RKO (cell line): ENCODE data around the gene BMP10.

Experiments
- DNase-seq: peaks from one replicate; pipeline ENCODE4 v3.0.0-alpha.2; 2016; ENCODE audit warnings: low spot score

The BMP10 gene, protein sequence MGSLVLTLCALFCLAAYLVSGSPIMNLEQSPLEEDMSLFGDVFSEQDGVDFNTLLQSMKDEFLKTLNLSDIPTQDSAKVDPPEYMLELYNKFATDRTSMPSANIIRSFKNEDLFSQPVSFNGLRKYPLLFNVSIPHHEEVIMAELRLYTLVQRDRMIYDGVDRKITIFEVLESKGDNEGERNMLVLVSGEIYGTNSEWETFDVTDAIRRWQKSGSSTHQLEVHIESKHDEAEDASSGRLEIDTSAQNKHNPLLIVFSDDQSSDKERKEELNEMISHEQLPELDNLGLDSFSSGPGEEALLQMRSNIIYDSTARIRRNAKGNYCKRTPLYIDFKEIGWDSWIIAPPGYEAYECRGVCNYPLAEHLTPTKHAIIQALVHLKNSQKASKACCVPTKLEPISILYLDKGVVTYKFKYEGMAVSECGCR

DNA sequence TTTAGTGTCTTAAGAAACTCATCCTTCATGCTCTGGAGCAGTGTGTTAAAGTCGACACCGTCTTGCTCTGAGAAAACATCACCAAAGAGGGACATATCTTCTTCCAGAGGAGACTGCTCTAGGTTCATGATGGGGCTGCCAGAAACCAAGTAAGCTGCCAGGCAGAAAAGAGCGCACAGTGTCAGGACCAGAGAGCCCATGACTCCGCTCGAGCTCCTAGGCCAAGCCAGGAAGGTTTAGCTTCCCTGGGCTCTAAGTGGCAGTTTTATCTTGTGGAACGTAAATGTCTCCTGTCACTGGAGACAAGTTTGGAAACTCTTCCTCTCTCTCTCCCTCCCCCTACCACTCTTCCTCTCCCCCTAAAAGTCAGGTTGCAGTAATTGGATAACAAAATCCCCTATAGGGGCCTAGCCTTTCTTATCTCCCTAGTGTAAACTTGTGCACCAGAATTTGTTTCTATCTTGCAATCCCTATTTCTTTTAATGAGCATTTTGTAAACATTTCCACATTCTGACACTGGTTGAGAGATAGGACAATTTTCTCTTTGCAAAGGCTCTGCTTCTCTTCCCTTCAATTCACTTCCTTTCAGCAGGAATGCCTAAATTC lies at the start of gene BMP10:
Gene BMP10, minus strand, starts transcription at position 239 of the 606 bp plus-strand sequence. Its CDS starts 39 bp downstream, at position 200.
- DNase-seq = no peak

DNA sequence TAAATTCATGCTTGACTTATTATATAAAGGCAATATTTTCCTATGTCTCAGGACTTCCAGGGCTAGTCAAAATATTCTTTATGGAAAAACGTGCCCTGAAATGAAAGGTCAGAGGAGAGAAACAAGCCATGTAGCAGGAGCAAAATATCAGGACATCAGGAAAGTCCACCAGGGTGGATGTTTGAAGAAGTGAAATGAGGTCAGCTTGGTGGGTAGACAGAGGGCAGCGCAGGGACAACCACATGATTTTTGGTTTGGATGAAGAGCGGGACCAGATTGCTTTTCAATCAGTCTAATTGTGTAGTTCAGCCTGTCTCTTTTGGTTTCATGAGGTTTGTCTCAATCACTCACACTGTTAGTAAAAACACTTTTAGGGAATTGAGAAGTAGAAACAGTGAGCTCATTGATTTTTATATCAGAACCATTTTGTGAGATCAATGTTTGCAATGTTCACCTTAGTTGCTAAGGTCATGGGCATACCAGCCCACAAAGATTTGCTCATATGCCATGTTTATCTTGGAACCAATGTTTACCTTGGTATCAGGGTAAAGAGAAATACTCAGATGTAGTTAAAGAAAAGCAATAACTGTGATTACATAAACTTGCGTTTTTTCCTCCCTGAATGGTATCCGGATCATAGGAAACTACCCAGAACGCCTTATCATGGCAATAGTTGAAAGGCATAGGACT lies 49.4 kb upstream of the BMP10 start:
- no peak for DNase-seq

DNA sequence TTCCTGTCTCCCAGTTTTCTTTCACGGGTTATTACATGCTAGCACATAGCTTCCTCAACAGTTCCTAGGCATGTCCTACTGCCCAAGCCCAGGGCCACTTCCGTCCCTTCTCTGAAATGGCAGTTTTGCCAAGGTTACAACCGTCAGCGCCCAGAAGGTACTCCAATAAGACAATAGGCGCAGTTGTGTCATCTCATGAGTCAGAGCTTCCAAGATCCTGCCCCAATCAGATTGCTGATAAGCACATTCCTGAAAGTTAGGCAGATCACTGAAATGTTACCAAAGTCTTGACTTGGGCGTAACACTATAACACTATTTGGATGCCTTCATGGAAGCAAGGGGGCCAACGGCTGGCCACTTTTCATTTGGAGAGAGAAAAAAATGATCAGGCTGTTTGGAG lies 47.3 kb upstream of the BMP10 start:
- no peak for DNase-seq

DNA sequence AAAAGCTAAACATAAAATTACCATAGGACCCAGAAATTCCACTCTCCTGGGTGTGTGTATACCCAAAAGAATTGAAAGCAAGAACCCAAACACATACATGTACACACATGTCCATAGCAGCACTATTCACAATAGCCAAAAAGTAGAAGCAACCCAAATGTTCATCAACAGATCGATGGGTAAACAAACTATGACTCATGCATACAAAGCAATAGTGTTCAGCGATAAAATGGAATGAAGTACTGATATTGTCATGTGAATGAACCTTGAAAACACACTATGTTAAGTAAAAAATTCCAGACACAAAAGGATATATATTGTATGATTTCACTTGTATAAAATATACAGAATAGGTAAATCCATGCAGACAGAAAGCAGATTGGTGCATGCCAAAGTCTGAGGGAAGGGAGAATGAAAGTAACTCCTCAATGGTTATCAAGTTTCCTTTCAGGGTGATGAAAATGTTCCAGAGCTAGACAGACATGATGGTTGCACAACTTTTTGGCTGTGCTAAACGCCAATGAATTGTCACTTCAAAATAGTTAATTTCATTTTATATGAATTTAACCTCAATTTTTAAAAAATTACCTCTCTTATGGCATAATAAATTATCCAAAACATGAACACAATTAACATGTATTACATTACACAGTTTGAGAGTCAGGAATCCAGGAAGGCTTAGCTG lies 46.0 kb upstream of the BMP10 start:
- no peak for DNase-seq

DNA sequence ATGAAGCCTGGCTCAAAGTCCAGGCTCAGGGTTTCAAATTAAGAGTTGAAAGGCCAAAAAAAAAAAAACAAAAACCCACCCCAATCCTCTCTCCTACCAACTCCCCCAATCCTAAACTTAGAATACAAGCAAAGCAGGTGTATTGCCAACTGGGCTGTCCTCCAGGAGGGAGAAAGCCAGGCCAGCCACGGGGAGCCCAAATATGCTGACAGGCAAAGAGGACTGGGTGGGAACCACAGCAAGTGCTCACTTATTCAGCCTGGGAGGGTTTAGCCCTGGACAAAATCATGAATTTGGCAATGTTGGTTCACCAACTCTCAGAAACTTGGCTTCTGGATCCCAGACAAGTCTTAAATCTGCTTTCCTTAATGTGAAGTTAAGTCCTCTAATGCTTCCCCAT lies 45.0 kb upstream of the BMP10 start:
- DNase-seq = no peak

DNA sequence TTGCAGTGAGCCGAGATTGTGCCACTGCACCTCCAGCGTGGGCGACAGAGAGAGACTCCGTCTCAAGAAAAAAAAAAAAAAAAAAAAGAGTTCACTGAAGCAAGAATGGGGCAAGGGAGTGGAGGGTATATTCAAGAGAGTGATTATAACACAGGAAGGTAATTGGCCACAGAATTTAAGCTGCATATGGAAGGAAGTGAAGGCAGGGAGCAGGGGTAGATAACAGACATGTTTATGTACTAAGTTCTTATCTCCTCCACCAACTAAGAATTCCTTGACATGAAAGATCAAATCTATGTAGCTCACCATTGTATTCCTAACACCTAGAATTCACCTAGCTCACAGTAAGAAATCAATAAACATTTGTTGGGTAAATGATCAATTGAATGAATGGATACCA lies 44.2 kb upstream of the BMP10 start:
- DNase-seq = no peak

DNA sequence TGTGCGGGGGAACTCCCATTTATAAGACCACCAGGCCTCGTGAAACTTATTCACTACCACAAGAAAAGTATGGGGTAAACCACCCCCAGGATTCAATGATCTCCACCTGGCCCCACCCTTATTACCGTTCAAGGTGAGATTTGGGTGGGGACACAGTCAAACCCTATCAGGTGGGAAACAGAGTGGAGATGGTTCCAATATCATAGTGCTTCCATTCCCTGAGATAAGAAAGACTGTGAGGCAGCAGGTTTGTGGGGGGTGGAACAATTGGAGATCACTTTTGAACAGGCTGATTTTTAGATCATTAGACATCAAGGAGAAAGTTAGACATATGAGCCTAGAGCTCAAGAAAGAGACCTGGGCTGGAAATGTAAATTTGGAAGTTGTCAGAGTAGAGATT lies 42.2 kb upstream of the BMP10 start:
- no peak for DNase-seq

DNA sequence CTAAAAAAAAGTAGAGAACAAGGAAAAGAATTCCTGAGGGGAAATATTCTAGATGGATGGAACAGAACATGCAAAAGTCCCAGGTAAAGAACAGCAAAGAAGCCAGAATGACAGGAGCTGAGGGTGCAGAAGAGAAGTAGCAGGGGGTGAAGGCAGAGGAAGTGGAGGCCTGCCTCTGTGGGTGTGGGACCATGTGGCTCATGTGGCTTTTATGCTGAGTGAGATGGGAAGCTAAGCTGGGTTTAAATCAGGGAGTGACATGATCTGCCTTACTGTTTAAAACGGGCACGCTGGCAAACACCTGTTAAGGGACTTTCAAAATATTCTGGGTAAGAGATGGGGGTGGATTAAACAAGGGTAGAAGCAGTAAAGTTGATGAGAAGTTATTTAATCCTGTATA lies 41.5 kb upstream of the BMP10 start:
- no peak for DNase-seq

DNA sequence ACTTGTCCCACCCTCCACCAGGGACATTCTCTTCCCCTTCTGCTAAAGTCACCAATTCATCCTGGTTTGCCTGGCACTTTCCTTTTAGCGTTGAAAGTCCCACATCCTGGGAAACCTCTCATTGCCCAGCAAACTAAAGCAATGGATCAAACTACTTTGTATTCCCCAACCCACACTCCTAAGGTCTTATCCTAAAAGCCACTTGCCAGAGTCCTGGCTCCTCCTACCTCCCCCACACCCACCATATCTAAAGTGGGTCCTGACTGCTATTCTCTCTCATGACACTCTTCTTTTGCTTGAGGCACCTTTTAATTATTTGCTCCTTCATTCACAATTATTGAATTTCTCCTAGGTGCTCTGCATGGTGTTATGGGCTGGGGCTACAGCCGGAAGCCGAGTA lies 40.9 kb upstream of the BMP10 start:
- DNase-seq = no peak

DNA sequence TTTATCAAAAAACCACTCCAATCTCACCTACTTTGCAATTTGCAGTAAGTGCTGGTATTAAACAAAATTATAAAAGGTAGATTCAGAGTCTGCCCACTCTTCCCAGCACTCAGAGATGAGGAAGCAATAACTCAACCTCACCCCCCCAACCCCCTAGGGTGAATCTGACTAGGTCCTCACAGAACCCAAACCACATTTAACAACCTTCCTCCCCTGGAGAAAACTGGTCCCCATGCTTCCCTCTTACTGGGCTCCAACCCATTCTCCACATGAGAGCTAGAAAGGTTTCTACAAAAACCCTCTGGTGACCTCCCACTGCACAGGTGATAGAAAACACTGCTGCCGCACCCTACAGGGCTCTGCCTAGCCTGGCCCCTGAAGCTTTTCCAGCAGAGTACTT lies 40.5 kb upstream of the BMP10 start:
- DNase-seq = no peak

DNA sequence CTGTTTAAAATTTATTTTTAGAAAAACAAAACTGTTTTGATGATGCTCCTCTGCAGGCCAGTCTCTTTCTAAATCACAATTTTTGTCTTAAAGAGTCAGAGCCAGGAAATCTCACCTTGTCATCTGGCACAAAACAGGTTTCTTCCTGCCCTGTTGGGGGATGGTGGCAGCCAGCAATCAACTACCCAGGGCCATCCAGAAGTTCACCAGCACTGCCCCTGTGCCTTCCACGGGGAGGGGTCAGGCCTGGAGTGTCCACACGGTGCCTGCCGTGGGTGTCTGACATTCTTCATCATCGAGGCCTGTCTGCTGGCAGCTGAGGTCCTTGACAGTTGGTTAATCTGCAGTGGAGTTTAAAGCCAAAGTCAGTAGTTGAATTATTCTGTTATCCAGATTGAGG lies 40.0 kb upstream of the BMP10 start:
- no peak for DNase-seq

DNA sequence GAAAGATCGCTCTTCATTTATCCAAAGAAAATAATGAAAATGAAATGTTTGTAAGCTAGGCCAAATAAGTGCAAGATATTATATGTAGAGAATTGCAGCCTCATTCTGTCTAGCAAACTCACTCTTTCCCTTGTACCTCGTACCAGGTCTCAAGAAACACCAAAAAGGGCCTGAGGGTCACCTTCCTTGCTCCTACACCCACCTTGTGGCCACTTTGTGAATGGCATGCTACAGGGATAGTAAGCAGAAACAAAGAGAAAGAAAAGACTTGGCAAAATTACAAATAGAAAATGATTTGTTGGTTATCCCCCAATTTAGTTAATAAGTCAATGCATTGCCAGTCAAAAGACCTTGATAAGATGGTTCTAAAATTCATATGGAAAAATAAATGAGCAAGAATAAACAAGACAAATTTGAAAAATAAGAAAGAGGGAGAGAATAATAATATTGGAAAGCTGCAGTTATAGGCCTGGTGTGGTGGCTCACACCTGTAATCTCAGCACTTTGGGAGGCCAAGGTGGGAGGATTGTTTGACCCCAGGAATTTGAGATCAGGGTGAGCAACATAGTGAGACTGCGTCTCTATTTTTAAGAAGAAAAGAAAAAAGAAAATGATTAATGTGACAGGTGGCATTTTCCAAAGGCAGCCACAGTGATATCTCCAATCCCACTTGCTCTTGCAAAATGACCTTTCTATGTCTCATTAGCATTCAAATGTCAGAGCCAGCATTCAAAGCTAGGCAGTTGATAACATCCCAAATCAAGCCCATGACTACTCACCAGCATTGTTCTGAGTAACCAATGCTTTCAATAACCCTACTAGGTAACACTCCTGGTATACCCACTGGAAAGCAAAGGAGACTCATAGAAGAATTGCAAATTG lies 38.8 kb upstream of the BMP10 start:
- DNase-seq = peak; percentile 71

DNA sequence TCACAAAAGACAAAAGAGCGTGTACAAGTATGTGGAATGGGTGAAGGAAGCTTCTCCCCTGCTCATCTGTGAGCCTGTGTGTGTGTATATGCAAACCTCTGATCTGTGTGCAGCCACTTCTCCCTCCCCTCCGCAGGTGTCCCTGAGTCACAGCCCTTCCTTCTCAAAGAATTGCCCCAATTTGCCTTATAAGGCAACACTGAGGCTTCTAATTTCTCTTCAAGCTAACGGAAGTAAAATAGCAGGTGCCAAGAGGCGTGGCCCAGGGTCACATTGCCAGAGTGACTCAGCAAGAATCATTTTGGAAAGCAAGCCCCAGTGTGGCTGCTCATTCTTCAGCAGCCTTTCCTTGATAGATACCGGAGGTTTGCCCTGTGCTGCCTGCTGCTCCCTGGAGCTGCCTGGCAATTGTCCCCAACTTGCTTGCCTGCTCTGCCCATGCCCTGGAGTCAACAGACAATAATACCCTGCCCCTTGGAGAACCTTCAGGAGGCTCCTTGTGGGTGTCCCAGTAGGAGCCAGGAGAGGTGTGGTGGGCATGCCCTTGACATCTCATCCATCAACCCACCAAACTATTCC lies 37.3 kb upstream of the BMP10 start:
- peak; percentile 84 for DNase-seq

DNA sequence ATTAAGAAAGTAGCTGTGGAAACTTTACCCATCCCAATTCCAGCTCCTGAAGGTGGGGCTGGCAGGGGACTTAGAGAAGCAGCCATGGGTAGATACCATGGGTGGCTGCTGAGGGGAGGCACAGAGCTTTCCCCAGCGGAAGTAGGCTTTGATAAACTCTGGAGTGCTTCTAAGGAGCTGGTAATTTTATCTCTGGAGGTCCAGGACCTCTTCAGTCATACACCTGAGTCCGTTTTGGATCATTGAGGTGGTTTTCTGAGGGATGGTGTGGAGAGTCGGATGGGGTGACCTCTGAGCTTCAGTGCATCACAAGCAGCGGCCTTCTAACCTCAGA lies 36.7 kb upstream of the BMP10 start:
- DNase-seq = no peak

DNA sequence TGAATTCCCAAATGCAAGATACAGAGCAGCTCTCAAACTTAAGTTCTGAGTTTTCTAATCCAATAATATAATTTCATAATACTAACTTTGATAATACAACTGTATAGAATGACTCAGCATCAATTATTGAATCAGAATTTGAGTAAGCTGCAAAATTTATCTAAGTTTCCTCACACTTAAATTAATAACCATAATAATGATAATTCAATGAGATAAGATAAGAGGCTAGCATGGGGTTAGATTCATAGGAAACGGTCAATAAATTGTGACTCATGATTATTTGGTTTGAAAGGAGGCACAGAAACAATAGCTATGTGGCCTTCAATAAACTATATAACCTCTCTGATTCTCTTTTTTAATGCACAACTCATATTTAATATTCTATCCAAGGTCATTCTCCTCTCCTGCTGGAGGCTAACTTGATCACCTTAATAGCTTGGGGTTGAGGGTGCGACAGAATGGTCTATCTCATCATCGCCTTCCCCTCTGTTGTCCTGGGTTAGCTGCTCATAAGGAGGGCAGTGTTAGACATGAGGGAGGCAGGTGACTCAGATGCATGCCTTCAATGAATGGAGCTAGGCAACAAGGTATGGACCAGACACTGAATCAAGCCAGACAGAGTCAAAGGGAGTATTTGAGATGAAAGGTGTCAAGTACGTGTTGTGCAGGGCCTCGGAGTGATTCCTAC lies 36.2 kb upstream of the BMP10 start:
- no peak for DNase-seq

DNA sequence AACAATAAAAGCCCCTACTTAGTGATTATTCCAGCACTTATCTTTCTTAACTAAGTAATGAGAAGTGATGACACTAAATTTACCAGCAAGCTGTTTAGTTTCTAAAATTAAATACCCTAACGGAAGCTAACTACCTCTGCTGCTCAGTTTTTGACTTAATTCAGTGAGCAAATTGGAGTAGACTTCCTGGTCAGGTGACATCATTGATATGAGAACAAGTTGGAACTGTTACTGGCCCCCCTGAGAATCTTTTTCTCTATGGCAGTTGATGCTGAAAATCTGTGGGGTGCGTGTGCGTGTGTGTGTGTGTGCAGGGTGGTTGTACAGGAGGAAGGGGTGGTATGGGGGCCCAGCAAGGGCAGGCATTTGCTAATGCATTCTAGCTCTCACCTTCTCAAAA lies 35.5 kb upstream of the BMP10 start:
- DNase-seq = no peak

DNA sequence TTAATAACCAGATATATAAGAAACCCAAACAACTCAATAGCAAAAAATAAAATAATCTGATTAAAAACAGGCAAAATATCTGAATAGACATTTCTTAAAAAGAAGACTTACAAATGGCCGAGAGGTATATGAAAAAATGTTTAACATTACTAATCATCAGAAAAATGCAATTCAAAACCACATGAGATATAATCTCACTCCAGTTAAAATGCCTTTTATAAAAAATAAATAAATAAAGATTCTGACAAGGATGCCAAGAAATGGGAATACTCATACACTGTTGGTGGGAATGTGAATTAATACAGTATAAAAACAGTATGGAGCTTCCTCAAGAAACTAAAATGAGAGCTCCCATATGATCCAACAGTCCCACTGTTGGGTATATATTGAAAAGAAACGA lies 33.9 kb upstream of the BMP10 start:
- no peak for DNase-seq

DNA sequence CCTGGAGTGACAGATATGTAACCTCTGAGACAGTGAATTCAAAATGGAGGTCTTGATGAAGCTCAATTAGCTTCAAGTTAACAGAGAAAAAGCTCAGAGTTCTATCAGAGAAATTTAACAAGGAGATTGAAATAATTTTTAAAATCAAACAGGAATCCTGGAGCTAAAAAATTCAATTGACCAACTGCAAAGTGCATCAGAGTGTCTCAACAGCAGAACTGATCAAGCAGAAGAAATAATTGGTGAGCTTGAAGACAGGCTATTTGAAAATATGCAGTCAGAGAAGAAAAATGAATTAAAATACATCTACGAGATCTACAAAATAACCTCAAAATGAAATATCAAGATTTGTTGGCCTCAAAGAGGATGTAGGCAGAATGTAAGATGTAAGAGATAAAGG lies 30.4 kb upstream of the BMP10 start:
- no peak for DNase-seq

DNA sequence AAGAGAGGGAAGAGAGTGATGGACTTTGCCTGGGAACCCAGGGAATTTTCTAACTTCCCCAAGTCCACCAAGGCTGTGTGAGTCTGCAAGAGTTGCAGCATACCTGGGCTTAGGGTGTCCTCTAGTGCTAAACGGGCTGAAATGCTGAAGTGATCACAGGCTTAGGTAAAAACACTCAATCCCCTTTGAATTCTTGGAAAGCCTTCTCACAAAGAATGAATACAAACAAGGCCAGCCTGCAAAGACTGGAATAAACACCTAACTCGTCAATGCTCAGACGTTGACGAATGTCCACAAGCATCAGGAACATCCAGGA lies 30.0 kb upstream of the BMP10 start:
- no peak for DNase-seq

DNA sequence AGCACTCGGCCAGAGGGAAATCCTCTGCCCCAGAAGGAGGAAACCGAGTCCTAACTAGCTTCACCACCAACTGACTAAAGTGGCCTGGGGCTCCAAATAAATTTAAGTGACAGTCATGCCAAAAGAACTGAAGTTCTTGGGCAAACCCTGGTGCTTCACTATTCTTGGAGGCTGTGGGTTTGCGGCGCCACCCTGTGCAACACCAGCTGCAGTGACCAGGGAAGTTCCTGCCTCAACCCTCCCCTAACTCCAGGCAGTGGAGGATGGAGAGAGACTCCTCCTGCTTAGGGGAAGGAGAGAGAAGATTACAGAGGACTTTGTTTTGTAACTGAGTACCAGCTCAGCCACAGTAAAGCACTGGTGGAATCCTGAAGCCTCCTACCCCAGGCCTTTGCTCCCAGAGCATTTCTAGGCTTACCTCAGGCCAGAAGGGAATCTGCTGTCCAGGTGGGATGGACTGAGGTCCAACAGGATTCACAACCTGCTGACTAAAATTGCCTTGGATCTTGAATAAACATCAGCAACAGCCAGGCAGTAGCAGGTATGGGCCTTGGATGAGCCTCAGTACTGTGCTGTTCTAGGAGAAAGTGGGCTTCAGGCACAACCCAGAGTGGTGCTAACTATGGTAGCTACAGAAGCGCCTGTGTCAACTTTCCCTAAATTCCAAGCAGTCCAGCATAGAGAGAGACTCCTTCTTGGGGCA lies 29.4 kb upstream of the BMP10 start:
- DNase-seq = no peak
